Measurements from ENCODE around the gene CAST. TPM values are rescaled to one million over a fixed set of nuclear protein-coding genes. Genes with fewer than 3 reads are reported as not detected.

CAST gene
- total RNA-seq, 1 experiment from 2014 or later: 418 TPM

- H3K36me3 Mint-ChIP-seq (ENCODE audit: insufficient read depth, unreplicated experiment): peaks cover 10% of the 10 kb centered on the region
- H3K27me3 Mint-ChIP-seq (ENCODE audit: insufficient read depth, unreplicated experiment): no peaks in the 10 kb centered on the region
- H3K4me1 ChIP-seq: peaks cover 24% of the 10 kb centered on the region
- no peak for DNase-seq
- H3K4me3 Mint-ChIP-seq (ENCODE audit: unreplicated experiment): no peak overlapping the region
- H3K36me3 ChIP-seq (ENCODE audit: control insufficient read depth, insufficient read depth, low read length): no peaks in the 10 kb centered on the region
- no TSS peak for BruUV-seq (replicated peaks)
- H3K27me3 ChIP-seq (replicated peaks; ENCODE audit: control insufficient read depth, insufficient read depth, low read length): no peaks in the 10 kb centered on the region
- CTCF ChIA-PET: no interaction called here
- H3K27ac Mint-ChIP-seq (ENCODE audit: unreplicated experiment): no peak overlapping the region
- H3K4me1 Mint-ChIP-seq (ENCODE audit: low read depth, unreplicated experiment): peaks cover 15% of the 10 kb centered on the region
- TF ChIP-seq CTCF (IDR thresholded peaks at IDR 0.05; ENCODE audit: insufficient read depth in 1 of 2, low read depth in 1 of 2, low read length in 1 of 2, severe bottlenecking in 1 of 2, unreplicated experiment in 1 of 2): no peak
- intact Hi-C loops (cut with micrococcal nuclease; ENCODE audit: unreplicated experiment): no loop called here
- H3K9me3 ChIP-seq: no peaks in the 10 kb centered on the region
- H3K9me3 Mint-ChIP-seq (ENCODE audit: unreplicated experiment): no peaks in the 10 kb centered on the region
- POLR2A ChIA-PET: no interaction called here
- H3K4me3 ChIP-seq (ENCODE audit: low read depth, low read length): no peak overlapping the region
These were observed 147.7 kb downstream of the CAST start for GRCh38 chr5:96809921-96810320.

- Histone ChIP-seq H3K4me1 (peaks cover 13% of the 10 kb centered on the region), H3K27me3 (replicated peaks; ENCODE audit: control insufficient read depth, insufficient read depth, low read length) (no peaks in the 10 kb centered on the region), H3K4me3 (ENCODE audit: low read depth, low read length) (no peak overlapping the region), H3K9me3 (no peaks in the 10 kb centered on the region), H3K36me3 (ENCODE audit: control insufficient read depth, insufficient read depth, low read length) (no peaks in the 10 kb centered on the region)
- Mint-ChIP-seq H3K4me3 (ENCODE audit: unreplicated experiment) (no peak overlapping the region), H3K4me1 (ENCODE audit: low read depth, unreplicated experiment) (no peaks in the 10 kb centered on the region), H3K27ac (ENCODE audit: unreplicated experiment) (no peak overlapping the region), H3K9me3 (ENCODE audit: unreplicated experiment) (no peaks in the 10 kb centered on the region), H3K27me3 (ENCODE audit: insufficient read depth, unreplicated experiment) (no peaks in the 10 kb centered on the region), H3K36me3 (ENCODE audit: insufficient read depth, unreplicated experiment) (peaks cover 7% of the 10 kb centered on the region)
- no TSS peak for BruUV-seq (replicated peaks)
- TF ChIP-seq CTCF (IDR thresholded peaks at IDR 0.05; ENCODE audit: insufficient read depth in 1 of 2, low read depth in 1 of 2, low read length in 1 of 2, severe bottlenecking in 1 of 2, unreplicated experiment in 1 of 2): no peak
- POLR2A ChIA-PET: no interaction called here
- intact Hi-C loops (cut with micrococcal nuclease; ENCODE audit: unreplicated experiment): no loop called here
- CTCF ChIA-PET: no interaction called here
- no peak for DNase-seq
These were observed 150.7 kb downstream of the CAST start for GRCh38 chr5:96812851-96813250.

- DNase-seq: no peak
- H3K27me3 Mint-ChIP-seq (ENCODE audit: insufficient read depth, unreplicated experiment): no peaks in the 10 kb centered on the region
- H3K9me3 Mint-ChIP-seq (ENCODE audit: unreplicated experiment): no peaks in the 10 kb centered on the region
- Histone ChIP-seq H3K4me1 (peaks cover 7% of the 10 kb centered on the region), H3K9me3 (no peaks in the 10 kb centered on the region), H3K36me3 (ENCODE audit: control insufficient read depth, insufficient read depth, low read length) (no peaks in the 10 kb centered on the region), H3K27me3 (replicated peaks; ENCODE audit: control insufficient read depth, insufficient read depth, low read length) (no peaks in the 10 kb centered on the region), H3K4me3 (ENCODE audit: low read depth, low read length) (no peak overlapping the region)
- ChIA-PET POLR2A (no interaction called here), CTCF (no interaction called here)
- no TSS peak for BruUV-seq (replicated peaks)
- H3K4me1 Mint-ChIP-seq (ENCODE audit: low read depth, unreplicated experiment): no peaks in the 10 kb centered on the region
- H3K27ac Mint-ChIP-seq (ENCODE audit: unreplicated experiment): no peak overlapping the region
- intact Hi-C loops (cut with micrococcal nuclease; ENCODE audit: unreplicated experiment): no loop called here
- TF ChIP-seq CTCF (IDR thresholded peaks at IDR 0.05; ENCODE audit: insufficient read depth in 1 of 2, low read depth in 1 of 2, low read length in 1 of 2, severe bottlenecking in 1 of 2, unreplicated experiment in 1 of 2): no peak
- H3K4me3 Mint-ChIP-seq (ENCODE audit: unreplicated experiment): no peak overlapping the region
- no peaks in the 10 kb centered on the region for H3K36me3 Mint-ChIP-seq (ENCODE audit: insufficient read depth, unreplicated experiment)
These were observed 151.9 kb downstream of the CAST start for GRCh38 chr5:96814041-96814440.

Measured in Caco-2 (cell line).